Duodenal mucosa (tissue), 2 donors: ENCODE data around the gene ZNF74.

Experiments
- H3K27ac ChIP-seq: one replicate; pipeline ENCODE4 v1.7.0; 2013; ENCODE audit warnings: low read depth, low read length
- H3K27me3 ChIP-seq, 2 donors: one replicate each; pipeline ENCODE4 v1.7.0; 2013; ENCODE audit warnings: low read length in 2 of 2, control low read depth in 1 of 2; ENCODE audit not compliant: insufficient read depth in 2 of 2, control insufficient read depth in 1 of 2
- H3K36me3 ChIP-seq, 2 donors: one replicate each; pipeline ENCODE4 v1.7.0; 2013; ENCODE audit warnings: low read length in 2 of 2, control low read depth in 1 of 2; ENCODE audit not compliant: insufficient read depth in 2 of 2, control insufficient read depth in 1 of 2
- H3K4me1 ChIP-seq, 2 donors: one replicate each; pipeline ENCODE4 v1.7.0; 2013; ENCODE audit warnings: low read length in 2 of 2, control low read depth in 1 of 2; ENCODE audit not compliant: insufficient read depth in 2 of 2, control insufficient read depth in 1 of 2
- H3K4me3 ChIP-seq, 2 donors: one replicate each; pipeline ENCODE4 v1.7.0; 2013; ENCODE audit warnings: low read length in 2 of 2, low read depth in 1 of 2
- H3K9ac ChIP-seq, 2 donors: one replicate each; pipeline ENCODE4 v1.7.0; 2013; ENCODE audit warnings: low read length in 2 of 2, low read depth in 1 of 2
- H3K9me3 ChIP-seq, 2 donors: one replicate each; pipeline ENCODE4 v1.7.0; 2013; ENCODE audit warnings: low read length in 2 of 2, control low read depth in 1 of 2; ENCODE audit not compliant: control insufficient read depth in 1 of 2

ZNF74 gene

GRCh38 chr22:20399866-20400605 lies 6.1 kb downstream of the ZNF74 start:
- no peaks in the 10 kb centered on the region for H3K9me3 ChIP-seq
- H3K4me1 ChIP-seq = peaks cover 0 to 11% of the 10 kb centered on the region in 2 donors
- no peak overlapping the region for H3K27ac ChIP-seq
- no peak overlapping the region for H3K4me3 ChIP-seq
- H3K36me3 ChIP-seq = peaks cover 3 to 16% of the 10 kb centered on the region in 2 donors
- no peaks in the 10 kb centered on the region for H3K27me3 ChIP-seq
- no peak overlapping the region for H3K9ac ChIP-seq

GRCh38 chr22:20400606-20401375 lies 6.8 kb downstream of the ZNF74 start:
- H3K4me1 ChIP-seq = peaks cover 0 to 4% of the 10 kb centered on the region in 2 donors
- H3K36me3 ChIP-seq = peaks cover 3 to 24% of the 10 kb centered on the region in 2 donors
- no peak overlapping the region for H3K27ac ChIP-seq
- no peaks in the 10 kb centered on the region for H3K9me3 ChIP-seq
- H3K4me3 ChIP-seq = no peak overlapping the region
- no peaks in the 10 kb centered on the region for H3K27me3 ChIP-seq
- H3K9ac ChIP-seq = no peak overlapping the region

- Histone ChIP-seq H3K9ac (no peak overlapping the region), H3K36me3 (peaks cover 3 to 31% of the 10 kb centered on the region in 2 donors), H3K4me3 (no peak overlapping the region), H3K4me1 (no peaks in the 10 kb centered on the region), H3K27me3 (no peaks in the 10 kb centered on the region), H3K9me3 (no peaks in the 10 kb centered on the region), H3K27ac (no peak overlapping the region)
Measured at GRCh38 chr22:20401376-20402014, 7.5 kb downstream of the ZNF74 start.

GRCh38 chr22:20402960-20403778 lies 9.2 kb downstream of the ZNF74 start:
- H3K4me1 ChIP-seq = no peaks in the 10 kb centered on the region
- H3K27me3 ChIP-seq = no peaks in the 10 kb centered on the region
- no peak overlapping the region for H3K9ac ChIP-seq
- no peak overlapping the region for H3K27ac ChIP-seq
- H3K9me3 ChIP-seq = no peaks in the 10 kb centered on the region
- no peak overlapping the region for H3K4me3 ChIP-seq
- peaks cover 3 to 43% of the 10 kb centered on the region in 2 donors for H3K36me3 ChIP-seq

GRCh38 chr22:20403779-20404140 lies 9.8 kb downstream of the ZNF74 start:
- Histone ChIP-seq H3K4me3 (no peak overlapping the region), H3K36me3 (peaks cover 3 to 43% of the 10 kb centered on the region in 2 donors), H3K9me3 (no peaks in the 10 kb centered on the region), H3K27me3 (no peaks in the 10 kb centered on the region), H3K4me1 (no peaks in the 10 kb centered on the region), H3K27ac (no peak overlapping the region), H3K9ac (no peak overlapping the region)

GRCh38 chr22:20404881-20405280 lies 10.9 kb downstream of the ZNF74 start:
- H3K27ac ChIP-seq = no peak overlapping the region
- no peaks in the 10 kb centered on the region for H3K27me3 ChIP-seq
- H3K9ac ChIP-seq = no peak overlapping the region
- peaks cover 3 to 43% of the 10 kb centered on the region in 2 donors for H3K36me3 ChIP-seq
- no peak overlapping the region for H3K4me3 ChIP-seq
- H3K4me1 ChIP-seq = no peaks in the 10 kb centered on the region
- no peaks in the 10 kb centered on the region for H3K9me3 ChIP-seq

GRCh38 chr22:20405291-20405930 lies 11.5 kb downstream of the ZNF74 start:
- Histone ChIP-seq H3K4me3 (no peak overlapping the region), H3K27ac (no peak overlapping the region), H3K4me1 (no peaks in the 10 kb centered on the region), H3K9me3 (no peaks in the 10 kb centered on the region), H3K36me3 (peaks cover 3 to 43% of the 10 kb centered on the region in 2 donors), H3K27me3 (no peaks in the 10 kb centered on the region), H3K9ac (no peak overlapping the region)

- Histone ChIP-seq H3K27ac (no peak overlapping the region), H3K36me3 (peaks cover 3 to 41% of the 10 kb centered on the region in 2 donors), H3K4me3 (no peak overlapping the region), H3K27me3 (no peaks in the 10 kb centered on the region), H3K9ac (no peak overlapping the region), H3K4me1 (no peaks in the 10 kb centered on the region), H3K9me3 (no peaks in the 10 kb centered on the region)
Measured at GRCh38 chr22:20405931-20406685, 12.2 kb downstream of the ZNF74 start.
